Hepatocyte (in vitro differentiated cells): ENCODE measurements around the gene AGBL4.

Experiments
- EZH2 ChIP-seq: fragments of 200-600 bp; sonication (generic); IDR thresholded peaks from 2 replicates; pipeline ENCODE4 v1.6.1; 2016; ENCODE audit warnings: antibody characterized with exemption, mild to moderate bottlenecking, borderline replicate concordance
- EZH2phosphoT487 ChIP-seq: fragments of 200-600 bp; sonication (generic); IDR thresholded peaks from one replicate; pipeline ENCODE4 v1.6.1; 2018; ENCODE audit warnings: antibody characterized with exemption, mild to moderate bottlenecking, low read depth, moderate library complexity; ENCODE audit not compliant: unreplicated experiment, severe bottlenecking
- TF ChIP-seq, protein P1 (sequence below): fragments of 200-600 bp; sonication (generic); IDR thresholded peaks from 2 replicates; pipeline ENCODE4 v1.5.1; 2016; ENCODE audit warnings: antibody characterized with exemption, mild to moderate bottlenecking; ENCODE audit not compliant: poor library complexity

DNA sequence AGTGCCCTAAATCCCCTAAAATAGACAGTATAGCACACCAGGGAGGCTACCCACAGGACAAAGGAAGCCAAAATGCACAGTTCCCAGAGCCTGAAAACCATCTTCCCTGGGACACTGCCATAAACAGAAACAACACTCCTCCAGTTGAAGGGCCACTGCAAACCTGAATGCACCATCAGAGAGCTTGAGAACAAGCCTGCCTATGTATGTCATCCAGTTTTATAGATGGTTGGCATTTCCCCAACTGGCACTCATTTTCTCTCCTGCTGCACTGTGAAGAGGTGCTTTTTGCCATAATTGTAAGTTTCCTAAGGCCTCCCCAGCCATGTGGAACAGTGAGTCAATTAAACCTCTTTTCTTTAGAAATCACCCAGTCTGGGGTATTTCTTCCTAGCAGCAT, 169.0 kb downstream of the AGBL4 start:
- TF ChIP-seq EZH2phosphoT487 = no peak
- TF ChIP-seq, protein P1, sequence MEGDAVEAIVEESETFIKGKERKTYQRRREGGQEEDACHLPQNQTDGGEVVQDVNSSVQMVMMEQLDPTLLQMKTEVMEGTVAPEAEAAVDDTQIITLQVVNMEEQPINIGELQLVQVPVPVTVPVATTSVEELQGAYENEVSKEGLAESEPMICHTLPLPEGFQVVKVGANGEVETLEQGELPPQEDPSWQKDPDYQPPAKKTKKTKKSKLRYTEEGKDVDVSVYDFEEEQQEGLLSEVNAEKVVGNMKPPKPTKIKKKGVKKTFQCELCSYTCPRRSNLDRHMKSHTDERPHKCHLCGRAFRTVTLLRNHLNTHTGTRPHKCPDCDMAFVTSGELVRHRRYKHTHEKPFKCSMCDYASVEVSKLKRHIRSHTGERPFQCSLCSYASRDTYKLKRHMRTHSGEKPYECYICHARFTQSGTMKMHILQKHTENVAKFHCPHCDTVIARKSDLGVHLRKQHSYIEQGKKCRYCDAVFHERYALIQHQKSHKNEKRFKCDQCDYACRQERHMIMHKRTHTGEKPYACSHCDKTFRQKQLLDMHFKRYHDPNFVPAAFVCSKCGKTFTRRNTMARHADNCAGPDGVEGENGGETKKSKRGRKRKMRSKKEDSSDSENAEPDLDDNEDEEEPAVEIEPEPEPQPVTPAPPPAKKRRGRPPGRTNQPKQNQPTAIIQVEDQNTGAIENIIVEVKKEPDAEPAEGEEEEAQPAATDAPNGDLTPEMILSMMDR = no peak
- no peak for TF ChIP-seq EZH2
